NCI-H1105 treated with DMSO at 0.1 percent for 48 hours (cell line): ENCODE results near the gene TECR.

Experiments
- DNase-seq: peaks from one replicate; lab custom pipeline; 2025; lab: John Stamatoyannopoulos, UW

The TECR gene

GRCh38 chr19:14510311-14511228 is 18.8 kb upstream of the TECR start:
- no peak for DNase-seq

GRCh38 chr19:14511229-14511593 is 18.2 kb upstream of the TECR start:
- DNase-seq, result no peak

- DNase-seq, result no peak
Measured at GRCh38 chr19:14512406-14512961, 16.9 kb upstream of the TECR start.

GRCh38 chr19:14514215-14514863 is 15.1 kb upstream of the TECR start:
- no peak for DNase-seq

- no peak for DNase-seq
Measured at GRCh38 chr19:14515501-14516047, 13.8 kb upstream of the TECR start.

DNA sequence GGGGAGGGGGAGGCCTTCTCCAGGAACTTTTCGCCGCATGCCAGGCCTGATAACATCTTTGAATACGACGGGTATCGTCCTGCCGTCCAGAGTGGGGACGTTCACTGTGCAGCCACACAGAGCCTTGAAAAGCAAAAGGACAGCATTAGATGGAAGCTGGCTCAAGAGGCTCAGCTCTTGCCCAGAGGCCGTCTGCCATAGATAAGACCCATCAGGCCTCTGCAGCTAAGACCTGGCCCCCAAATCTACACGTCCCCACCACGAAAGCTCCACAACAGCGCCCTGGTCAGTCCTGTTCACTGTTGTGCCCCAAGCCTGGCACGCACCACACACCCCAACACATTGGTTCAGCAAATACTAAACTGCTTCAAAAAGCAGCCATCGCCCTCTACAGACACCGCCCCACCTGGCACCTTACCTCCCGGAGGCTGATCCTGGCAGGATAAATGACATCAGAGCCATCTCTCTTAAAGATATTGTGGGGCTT is 13.3 kb upstream of the TECR start:
- DNase-seq, result no peak

- DNase-seq, result no peak
Measured at GRCh38 chr19:14516746-14517438, 12.5 kb upstream of the TECR start.

- DNase-seq, result no peak
Measured at GRCh38 chr19:14517446-14517839, 12.0 kb upstream of the TECR start.

- DNase-seq, result peak; percentile 48
Measured at GRCh38 chr19:14517840-14518505, 11.4 kb upstream of the TECR start, which contains the start of gene DNAJB1. Gene DNAJB1 (minus strand): TSS chr19:14518397. CDS start chr19:14518349, 48 bp downstream.

GRCh38 chr19:14519245-14519859 is 10.0 kb upstream of the TECR start:
- DNase-seq, result no peak

DNA sequence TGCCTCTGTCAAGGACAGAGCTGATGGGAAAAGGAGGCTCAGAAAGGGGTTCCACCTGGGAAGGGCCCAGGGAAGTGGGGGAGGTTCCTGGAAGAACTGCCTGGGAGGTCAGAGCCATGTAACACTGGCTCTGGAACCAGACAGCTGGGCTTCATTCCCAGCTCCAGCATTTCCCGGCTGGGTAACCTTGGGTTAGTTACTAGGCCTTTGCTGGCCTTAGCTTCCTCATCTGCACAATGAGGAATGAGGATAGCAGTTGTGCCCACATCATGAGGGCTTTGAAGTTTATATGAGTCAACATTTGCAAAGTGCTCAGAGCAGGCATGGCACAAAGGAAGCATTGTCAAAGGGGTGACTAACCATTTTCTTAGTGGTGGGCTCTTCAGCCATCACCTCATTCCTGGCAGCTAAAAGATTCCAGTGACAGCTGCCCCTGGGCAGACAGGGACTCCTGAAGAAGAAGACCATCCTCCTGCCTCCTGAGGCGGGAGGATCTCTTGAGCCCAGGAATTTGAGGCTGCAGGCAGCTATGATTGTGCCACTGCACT is 9.5 kb upstream of the TECR start:
- DNase-seq, result no peak

DNA sequence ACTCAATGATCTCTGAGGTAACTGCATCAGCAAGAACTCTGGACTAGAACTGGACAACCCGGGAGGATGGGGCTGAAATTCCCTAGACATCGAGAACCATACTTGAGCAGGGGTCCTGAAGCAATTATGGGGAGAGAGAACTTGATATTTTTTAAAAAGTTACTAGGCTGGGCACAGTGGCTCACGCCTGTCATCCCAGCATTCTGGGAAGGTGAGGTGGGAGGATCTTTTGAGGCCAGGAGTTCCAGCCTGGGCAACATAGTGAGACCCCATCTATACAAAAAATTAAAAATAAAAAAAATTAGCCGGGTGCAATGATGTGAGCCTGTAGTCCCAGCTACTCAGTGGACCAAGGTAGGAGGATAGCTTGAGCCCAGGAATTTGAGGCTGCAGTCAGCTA is 8.9 kb upstream of the TECR start:
- no peak for DNase-seq

- no peak for DNase-seq
Measured at GRCh38 chr19:14525729-14526128, 3.7 kb upstream of the TECR start.

- DNase-seq, result no peak
Measured at GRCh38 chr19:14526423-14526822, 3.0 kb upstream of the TECR start.

DNA sequence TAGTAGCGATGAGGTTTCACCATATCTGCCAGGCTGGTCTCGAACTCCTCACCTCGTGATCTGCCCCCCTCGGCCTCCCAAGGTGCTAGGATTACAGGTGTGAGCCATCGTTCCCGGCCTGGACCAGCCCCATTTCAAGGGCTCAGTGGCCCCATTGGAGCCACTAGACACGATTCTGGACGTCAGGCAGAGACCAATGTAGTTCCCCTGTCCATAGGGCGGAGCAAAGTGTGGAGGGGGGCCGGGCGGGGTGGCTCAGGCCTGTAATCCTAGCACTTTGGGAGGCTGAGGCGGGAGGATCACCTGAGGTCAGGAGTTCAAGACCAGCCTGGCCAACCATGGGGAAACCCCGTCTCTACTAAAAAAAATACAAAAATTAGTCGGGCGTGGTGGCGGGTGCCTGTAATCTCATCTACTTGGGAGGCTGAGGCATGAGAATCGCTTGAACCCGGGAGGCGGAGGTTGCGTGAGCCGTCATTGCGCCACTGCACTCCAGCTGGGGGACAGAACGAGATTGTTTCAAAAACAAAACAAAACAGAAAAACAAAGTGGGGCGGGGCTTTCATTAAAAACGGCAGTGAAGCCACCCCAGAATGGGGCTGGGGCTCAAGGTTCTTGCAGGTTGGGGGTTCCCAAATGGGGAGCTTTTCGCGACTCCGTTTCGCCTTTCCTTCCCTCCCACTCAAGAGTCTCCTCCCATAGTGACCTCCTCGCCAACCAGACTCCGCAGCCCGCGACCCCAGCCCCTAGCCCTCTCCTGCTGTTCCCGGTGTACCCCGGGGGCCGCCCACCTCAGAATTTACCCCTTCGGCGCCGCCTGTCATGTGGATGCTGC is 758 bp upstream of the TECR start:
- DNase-seq, result no peak

DNA sequence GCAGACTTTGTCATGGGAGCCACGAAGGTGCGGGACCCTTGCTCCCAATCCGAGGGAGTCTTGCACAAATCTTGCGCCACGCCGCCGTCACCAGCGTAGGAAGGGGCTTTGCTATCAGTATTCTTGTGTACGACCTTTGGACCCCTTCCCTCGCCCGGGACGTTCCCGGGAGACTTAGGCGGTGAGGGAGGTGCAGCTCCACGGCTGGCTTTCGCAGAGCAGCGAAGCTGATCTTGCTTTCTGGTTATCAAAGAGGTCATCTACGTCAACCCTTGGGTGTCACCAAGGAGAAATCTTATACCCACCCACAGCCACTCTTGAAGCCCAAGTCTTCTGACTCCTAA is 583 bp downstream of the TECR start:
- DNase-seq, result no peak

- DNase-seq, result no peak
Measured at GRCh38 chr19:14530506-14530905, 1.1 kb downstream of the TECR start.

DNA sequence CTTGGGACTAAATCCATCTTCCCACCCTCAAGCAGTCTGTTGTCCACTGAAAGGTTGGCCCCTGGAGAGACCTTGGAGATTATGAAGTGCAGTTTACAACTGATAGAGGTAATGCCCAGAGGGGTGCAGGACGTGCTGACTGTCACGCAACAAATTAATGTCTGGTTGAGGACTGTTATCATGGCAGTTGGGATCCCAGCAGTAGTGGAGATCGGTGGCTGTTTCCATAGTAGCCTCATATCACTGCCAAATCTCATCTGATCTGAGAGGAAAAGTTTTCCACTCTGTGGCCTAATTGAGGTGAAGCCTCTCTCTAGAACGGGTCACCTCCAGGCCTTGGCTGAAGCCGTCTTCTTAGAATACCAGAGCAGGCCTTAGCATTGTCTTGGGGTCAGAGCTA is 4.1 kb downstream of the TECR start:
- no peak for DNase-seq

DNA sequence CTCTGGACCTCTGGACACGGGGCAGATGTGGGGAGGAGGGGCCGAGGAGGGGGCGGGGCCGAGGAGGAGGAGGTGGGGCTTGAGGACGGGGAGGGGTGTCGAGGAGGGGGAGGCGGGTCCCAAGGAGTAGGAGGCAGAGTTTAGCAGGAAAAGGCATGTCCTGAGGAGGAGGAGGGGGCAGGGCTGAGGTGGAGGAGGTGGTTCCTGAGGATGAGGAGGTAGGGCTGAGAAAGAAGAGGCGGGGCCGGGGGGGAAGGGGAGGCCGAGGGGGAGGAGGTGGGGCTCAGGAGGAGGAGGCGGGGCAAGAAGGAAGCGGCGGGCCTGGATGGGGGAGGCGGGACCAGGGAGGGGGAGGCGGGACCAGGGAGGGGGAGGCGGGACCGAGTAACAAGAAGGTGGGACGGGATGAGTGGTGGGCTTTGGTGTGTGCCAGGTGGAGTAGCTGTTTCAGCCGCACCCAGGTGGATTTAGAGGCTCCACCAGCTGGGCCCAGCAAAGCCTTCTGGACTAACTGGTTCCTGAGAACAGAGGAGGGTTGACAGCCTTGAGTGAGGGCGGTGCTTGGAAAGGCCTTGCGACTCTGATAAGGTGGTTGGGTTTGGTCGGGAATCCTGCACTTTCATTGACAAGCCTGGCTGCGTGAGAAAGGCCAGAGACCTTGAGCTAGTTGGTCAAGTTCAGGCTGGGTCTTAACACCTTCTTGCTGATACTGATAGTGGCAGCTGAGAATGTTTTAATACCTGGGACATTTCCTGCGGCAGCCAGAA is 7.7 kb downstream of the TECR start:
- no peak for DNase-seq
